NCI-H345 treated with DMSO at 0.1 percent for 48 hours (cell line): ENCODE data around the gene TP53BP2.
"Not testable (repeated sequence)": the region's sequence is repeated elsewhere in the genome, so short reads cannot be mapped to it uniquely, and the experiment has no call there.

Source experiments
- DNase-seq: peaks from one replicate; lab custom pipeline; 2025; ENCODE audit not compliant: unreplicated experiment; lab: John Stamatoyannopoulos, UW

TP53BP2 gene

GRCh38 chr1:223845810-223846682, at the start of gene TP53BP2:
Gene TP53BP2 (minus strand): TSS chr1:223845947. CDS start chr1:223845680, 267 bp downstream.
- peak; percentile 80 for DNase-seq

GRCh38 chr1:223890494-223890893, 44.7 kb upstream of the TP53BP2 start:
- DNase-seq, result not testable (repeated sequence)

GRCh38 chr1:223889319-223889718, 43.6 kb upstream of the TP53BP2 start:
- DNase-seq, result not testable (repeated sequence)

GRCh38 chr1:223887747-223888418, 42.1 kb upstream of the TP53BP2 start:
- no peak for DNase-seq

DNA sequence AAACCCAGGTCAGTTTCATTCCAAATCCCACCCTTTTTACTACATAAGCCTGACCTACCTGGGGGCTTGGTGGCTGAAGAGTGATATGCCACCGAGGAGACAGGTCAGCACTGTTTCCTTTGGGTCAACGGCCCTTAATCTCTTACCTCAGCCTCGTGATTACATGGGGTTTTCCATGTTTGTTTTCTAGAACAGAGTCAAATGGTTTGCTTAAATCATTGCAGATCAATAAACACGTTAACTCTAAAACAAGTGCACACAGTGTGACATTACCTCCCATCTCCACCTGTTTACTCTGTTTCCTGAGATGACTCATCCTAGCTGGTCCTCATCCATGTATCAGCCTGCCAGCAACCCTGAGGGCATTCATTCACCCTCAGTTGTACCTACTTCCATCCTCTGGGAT, 40.8 kb upstream of the TP53BP2 start:
- DNase-seq, result peak; percentile 74

DNA sequence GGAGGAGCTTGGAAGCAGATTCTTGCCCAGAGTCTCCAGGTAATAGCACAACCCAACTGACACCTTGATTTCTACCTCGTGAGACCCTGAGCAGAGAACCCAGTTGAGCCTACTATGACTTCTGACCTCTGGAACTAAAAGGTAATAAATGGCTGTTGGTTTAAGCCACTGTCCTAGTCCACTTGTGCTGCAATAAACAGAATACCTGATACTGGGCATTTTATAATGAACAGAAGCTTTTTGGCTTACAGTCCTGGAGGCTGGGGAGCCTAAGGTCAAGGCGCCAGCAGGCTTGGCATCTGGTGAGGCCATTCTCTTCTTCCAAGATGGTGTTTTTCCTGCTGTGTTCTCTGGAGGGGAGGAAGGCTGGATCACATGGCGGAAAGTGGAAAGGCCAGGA, 39.9 kb upstream of the TP53BP2 start:
- no peak for DNase-seq

DNA sequence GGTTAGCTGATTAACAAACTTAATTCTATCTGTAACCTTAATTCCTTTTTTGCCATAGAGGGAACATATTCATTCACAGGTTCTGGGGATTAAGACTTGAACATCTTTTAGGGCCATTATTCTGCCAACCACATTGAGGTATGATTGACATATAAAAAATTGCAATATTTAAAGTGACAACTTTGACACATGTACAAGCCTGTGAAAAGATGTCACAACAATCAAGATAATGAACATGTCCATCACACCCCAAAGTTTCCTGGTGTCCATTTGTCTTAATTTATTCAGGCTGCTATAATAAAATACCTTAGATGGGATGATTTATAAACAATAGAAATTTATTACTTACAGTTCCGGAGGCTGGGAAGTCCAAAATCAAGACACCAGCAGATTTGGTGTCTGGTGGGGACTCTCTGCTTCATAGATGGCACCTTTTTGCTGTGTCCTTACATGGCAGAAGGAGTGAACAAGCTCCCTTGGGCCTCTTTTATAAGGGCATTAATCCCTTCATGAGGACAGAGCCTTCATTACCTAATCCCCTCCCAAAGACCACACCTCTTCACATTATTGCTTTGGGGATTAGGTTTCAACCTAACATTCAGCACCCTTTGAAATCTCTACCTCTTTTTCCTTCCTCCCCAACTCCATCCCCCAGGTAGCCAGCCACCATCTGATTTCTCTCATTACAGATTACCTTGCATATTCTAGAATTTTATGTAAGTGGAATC, 33.0 kb upstream of the TP53BP2 start:
- DNase-seq, result no peak

GRCh38 chr1:223877804-223878203, 32.1 kb upstream of the TP53BP2 start:
- DNase-seq, result no peak

DNA sequence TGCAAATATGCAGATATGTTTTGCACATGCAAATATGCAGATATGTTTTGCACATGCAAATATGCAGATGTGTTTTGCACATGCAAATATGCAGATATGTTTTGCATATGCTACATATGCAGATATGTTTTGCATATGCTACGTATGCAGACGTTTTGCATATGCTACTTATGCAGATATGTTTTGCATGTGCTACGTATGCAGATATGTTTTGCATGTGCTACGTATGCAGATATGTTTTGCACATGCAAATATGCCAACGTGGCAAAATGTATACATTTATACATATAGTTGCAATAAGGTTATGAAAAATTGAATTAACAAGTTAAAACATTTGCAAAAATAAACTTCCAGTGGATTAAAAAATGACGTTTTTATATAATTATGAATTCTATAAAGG, 30.8 kb upstream of the TP53BP2 start:
- no peak for DNase-seq

- DNase-seq, result no peak
Measured at GRCh38 chr1:223873044-223873443, 27.3 kb upstream of the TP53BP2 start.

GRCh38 chr1:223872308-223872901, 26.7 kb upstream of the TP53BP2 start:
- no peak for DNase-seq

DNA sequence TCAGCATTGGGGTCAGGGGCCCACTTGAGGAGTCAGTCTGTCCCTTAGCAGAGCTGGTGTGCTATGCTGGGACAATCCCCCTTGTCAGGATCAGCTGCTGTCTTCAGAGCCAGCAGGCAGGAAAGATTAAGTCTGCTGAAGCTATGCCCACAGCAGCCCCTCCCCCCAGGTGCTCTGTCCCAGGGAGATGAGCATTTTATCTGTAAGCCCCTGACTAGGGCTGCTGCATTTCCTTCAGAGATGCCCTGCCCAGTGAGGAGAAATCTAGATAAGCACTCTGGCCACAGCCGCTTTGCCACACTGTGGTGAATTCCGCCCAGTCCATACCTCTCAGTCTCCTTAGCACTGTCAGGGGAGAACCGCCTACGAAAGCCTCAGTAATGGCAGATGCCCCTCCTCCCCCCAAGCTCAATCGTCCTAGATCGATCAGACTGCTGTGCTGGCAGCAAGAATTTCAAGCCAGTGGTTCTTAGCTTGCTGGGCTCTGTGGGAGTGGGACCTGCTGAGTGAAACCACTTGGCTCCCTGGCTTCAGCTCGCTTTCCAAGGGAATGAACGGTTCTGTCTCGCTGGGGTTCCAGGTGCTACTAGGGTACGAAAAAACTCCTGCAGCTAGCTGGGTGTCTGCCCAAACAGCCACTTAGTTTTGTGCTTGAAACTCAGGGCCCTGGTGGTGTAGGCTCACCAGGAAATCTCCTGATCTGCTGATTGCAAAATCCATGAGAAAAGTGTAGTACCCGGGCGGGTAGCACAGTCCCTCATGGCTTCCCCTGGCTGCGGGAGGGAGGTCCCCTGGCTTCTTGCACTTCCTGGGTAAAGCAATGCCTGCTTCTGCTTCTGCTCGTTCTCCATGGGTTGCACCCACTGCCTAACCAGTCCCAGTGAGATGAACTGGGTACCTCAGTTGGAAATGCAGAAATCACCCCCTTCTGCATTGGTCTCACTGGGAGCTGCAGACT, 25.1 kb upstream of the TP53BP2 start:
- DNase-seq, result no peak

DNA sequence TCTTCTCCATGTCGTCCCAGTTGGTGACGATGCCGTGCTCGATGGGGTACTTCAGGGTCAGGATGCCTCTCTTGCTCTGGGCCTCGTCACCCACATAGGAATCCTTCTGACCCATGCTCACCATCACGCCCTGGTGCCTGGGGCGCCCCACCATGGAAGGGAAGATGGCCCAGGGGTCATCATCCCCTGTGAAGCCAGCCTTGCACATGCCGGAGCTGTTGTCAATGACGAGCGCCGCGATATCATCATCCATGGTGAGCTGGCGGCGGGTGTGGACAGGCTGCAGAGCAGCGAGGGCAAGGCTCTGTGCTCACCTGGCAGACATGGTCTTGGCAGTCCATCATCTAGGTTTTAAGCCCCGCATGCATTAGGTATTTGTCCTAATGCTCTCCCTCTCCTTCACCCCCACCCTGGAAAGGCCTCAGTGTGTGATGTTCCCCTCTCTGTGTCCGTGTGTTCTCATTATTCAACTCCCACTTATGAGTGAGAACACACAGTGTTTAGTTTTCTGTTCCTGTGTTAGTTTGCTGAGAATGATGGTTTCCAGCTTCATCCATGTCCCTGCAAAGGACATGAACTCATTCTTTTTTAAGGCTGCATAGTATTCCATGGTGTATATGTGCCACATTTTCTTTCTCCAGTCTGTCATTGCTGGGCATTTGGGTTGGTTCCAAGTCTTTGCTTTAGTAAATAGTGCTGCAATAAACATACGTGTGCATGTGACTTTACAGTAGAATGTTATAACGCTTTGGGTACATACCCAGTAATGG, 19.0 kb upstream of the TP53BP2 start:
- DNase-seq, result not testable (repeated sequence)

DNA sequence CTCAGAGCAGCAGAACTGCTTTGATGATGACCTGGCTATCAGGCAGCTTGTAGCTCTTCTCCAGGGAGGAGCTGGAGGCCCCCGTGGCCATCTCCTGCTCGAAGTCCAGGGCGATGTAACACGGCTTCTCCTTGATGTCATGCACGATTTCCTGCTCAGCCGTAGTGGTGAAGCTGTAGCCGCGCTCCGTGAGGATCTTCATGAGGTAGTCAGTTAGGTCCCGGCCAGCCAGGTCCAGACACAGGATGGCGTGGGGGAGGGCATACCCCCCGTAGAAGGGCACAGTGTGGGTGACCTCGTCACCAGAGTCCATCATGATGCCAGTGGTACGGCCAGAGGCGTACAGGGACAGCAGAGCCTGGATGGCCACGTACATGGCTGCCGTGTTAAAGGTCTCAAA, 18.3 kb upstream of the TP53BP2 start:
- no peak for DNase-seq

- DNase-seq, result no peak
Measured at GRCh38 chr1:223861904-223862303, 16.2 kb upstream of the TP53BP2 start.

DNA sequence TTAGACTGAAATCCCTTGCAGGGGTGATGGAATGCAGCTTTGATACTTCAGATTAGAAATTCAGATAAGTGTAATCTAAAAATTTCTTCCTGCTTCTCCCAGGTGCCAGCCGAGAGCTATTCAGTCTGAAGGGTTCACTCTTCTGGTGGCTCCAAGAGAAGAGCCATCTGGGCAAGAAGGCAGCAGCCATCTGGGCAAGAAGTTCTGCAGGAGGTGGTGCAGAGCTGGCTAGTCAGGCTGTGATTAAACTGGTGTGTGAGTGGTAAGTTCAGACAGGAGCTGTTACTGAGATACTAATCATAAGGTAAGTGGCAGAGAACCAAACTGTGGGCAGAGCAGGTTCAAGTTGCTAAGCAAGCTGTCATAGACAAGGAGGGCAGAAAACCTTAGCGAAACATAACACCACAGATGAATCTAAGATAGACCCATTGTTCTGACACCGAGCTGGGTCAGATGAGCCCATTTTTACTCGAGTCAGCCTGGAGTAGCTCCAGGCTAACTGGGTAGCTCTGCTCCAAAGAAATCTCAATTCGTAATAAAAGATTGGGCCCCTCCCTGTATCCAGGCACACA, 14.4 kb upstream of the TP53BP2 start:
- no peak for DNase-seq

GRCh38 chr1:223859058-223859457, 13.3 kb upstream of the TP53BP2 start:
- no peak for DNase-seq

GRCh38 chr1:223856386-223856785, 10.6 kb upstream of the TP53BP2 start:
- no peak for DNase-seq

DNA sequence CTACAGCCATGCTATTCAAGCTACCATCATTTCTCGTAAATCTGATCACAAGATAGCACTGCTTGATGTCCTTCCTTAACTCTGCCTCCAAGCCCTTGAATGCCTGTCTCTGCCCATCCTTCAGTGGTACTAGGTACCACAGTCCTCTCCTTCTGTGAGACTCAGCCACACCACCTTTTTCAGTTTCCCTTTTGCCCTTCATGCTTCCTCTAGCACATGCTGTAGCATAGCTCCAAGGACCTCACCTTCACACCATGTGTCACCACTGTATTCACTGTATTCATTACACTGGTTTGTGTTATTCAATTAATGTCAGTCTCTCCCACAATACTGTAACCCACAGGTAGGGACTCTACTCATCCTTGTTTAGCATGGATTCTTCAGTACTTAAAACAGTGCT, 8.0 kb upstream of the TP53BP2 start:
- no peak for DNase-seq
